T-helper 9 cell (primary cell): ENCODE measurements around the gene S100A8.
"Not testable (repeated sequence)": the region's sequence is repeated elsewhere in the genome, so short reads cannot be mapped to it uniquely, and the experiment has no call there.

Experiments
- DNase-seq: peaks from one replicate; pipeline ENCODE4 v3.0.0-alpha.2; 2020
- total RNA-seq, 2 donors: gene quantifications; one replicate each; lab custom pipeline; 2026; lab: John Stamatoyannopoulos, UW

S100A8 gene
- 0 to 0.07 reads per million in 2 donors for total RNA-seq

- DNase-seq = no peak
Observed at GRCh38 chr1:153390938-153391710, at the start of gene S100A8. TSS of gene S100A8 (minus strand) at chr1:153391073. CDS start at chr1:153390535, 538 bp downstream.

- no peak for DNase-seq
Observed at GRCh38 chr1:153439273-153439672, 48.4 kb upstream of the S100A8 start.

GRCh38 chr1:153438599-153438998 lies 47.7 kb upstream of the S100A8 start:
- DNase-seq = no peak

GRCh38 chr1:153437236-153437635 lies 46.4 kb upstream of the S100A8 start:
- DNase-seq = no peak

- DNase-seq = no peak
Observed at GRCh38 chr1:153434746-153435455, 44.0 kb upstream of the S100A8 start.

- no peak for DNase-seq
Observed at GRCh38 chr1:153432874-153433681, 42.2 kb upstream of the S100A8 start.

GRCh38 chr1:153431928-153432327 lies 41.1 kb upstream of the S100A8 start:
- DNase-seq = no peak

GRCh38 chr1:153431427-153431826 lies 40.6 kb upstream of the S100A8 start:
- no peak for DNase-seq

- no peak for DNase-seq
Observed at GRCh38 chr1:153431002-153431401, 40.1 kb upstream of the S100A8 start.

GRCh38 chr1:153430561-153430960 lies 39.7 kb upstream of the S100A8 start:
- no peak for DNase-seq

- no peak for DNase-seq
Observed at GRCh38 chr1:153430166-153430553, 39.3 kb upstream of the S100A8 start.

GRCh38 chr1:153429266-153430165 lies 38.6 kb upstream of the S100A8 start:
- no peak for DNase-seq

- no peak for DNase-seq
Observed at GRCh38 chr1:153428791-153429190, 37.9 kb upstream of the S100A8 start.

GRCh38 chr1:153428073-153428638 lies 37.3 kb upstream of the S100A8 start:
- DNase-seq = no peak

- no peak for DNase-seq
Observed at GRCh38 chr1:153426809-153427208, 35.9 kb upstream of the S100A8 start.

GRCh38 chr1:153422450-153423068 lies 31.7 kb upstream of the S100A8 start:
- peak; percentile 67 for DNase-seq

GRCh38 chr1:153420306-153420705 lies 29.4 kb upstream of the S100A8 start:
- no peak for DNase-seq

GRCh38 chr1:153419436-153419793 lies 28.5 kb upstream of the S100A8 start:
- not testable (repeated sequence) for DNase-seq

- not testable (repeated sequence) for DNase-seq
Observed at GRCh38 chr1:153418758-153419435, 28.0 kb upstream of the S100A8 start.

- DNase-seq = no peak
Observed at GRCh38 chr1:153417136-153417888, 26.4 kb upstream of the S100A8 start.
